Stimulated activated CD8-positive, alpha-beta memory T cell treated with anti-CD3 and anti-CD28 coated beads, Interleukin-12 subunit alpha, Interleukin-12 subunit beta, amount 100 ng/mL, for 4 hours (primary cell): Measurements from ENCODE around the gene FGD2.
"Not testable (repeated sequence)": the region's sequence is repeated elsewhere in the genome, so short reads cannot be mapped to it uniquely, and the experiment has no call there.

Experiments
- DNase-seq: peaks from one replicate; pipeline ENCODE4 v3.0.0-alpha.2; 2020; ENCODE audit warnings: low read depth

Gene FGD2

GRCh38 chr6:37058984-37059343, 53.5 kb downstream of the FGD2 start:
- DNase-seq = not testable (repeated sequence)

- no peak for DNase-seq
Observed at GRCh38 chr6:37059344-37060194, 54.1 kb downstream of the FGD2 start.

- no peak for DNase-seq
Observed at GRCh38 chr6:37060195-37060559, 54.7 kb downstream of the FGD2 start.

- DNase-seq = no peak
Observed at GRCh38 chr6:37061157-37061804, 55.8 kb downstream of the FGD2 start.

GRCh38 chr6:37062424-37062823, 57.0 kb downstream of the FGD2 start:
- no peak for DNase-seq

GRCh38 chr6:37068356-37069270, 63.2 kb downstream of the FGD2 start:
- no peak for DNase-seq

- DNase-seq = no peak
Observed at GRCh38 chr6:37069639-37070038, 64.2 kb downstream of the FGD2 start.

- no peak for DNase-seq
Observed at GRCh38 chr6:37072526-37072925, 67.1 kb downstream of the FGD2 start.

GRCh38 chr6:37074053-37074827, 68.8 kb downstream of the FGD2 start:
- no peak for DNase-seq

- DNase-seq = no peak
Observed at GRCh38 chr6:37077191-37077904, 71.9 kb downstream of the FGD2 start.

- no peak for DNase-seq
Observed at GRCh38 chr6:37077905-37078296, 72.4 kb downstream of the FGD2 start.
